Hematopoietic multipotent progenitor cell treated with erythropoietin and hydrocortisone succinate and interleukin-3 and kit ligand, for 17 days (in vitro differentiated cells): ENCODE data around the gene ELOVL6.
"Not testable (repeated sequence)": the region's sequence is repeated elsewhere in the genome, so short reads cannot be mapped to it uniquely, and the experiment has no call there.

ENCODE experiments used
- DNase-seq: peaks from one replicate; pipeline ENCODE4 v3.0.0-alpha.2; 2015; ENCODE audit warnings: low spot score

ELOVL6 gene

DNA sequence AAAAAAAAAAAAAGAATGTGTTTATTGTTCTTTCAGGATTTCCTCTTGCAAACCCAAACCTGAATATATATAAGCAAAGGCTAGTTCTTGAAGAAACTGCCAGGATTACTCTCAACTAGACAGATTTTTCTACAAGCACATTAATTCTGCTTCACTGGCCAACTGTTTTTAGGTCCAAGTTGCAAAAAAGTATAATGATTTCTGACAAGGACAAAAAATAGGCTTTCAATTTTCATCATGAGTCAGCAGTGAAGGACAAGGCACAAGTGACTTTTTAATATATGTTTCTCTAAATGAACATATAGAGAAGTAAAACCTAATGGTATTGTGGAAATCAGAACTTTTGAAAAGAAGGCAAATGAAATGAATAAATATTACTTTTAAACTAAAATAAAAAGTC is 73.7 kb downstream of the ELOVL6 start:
- no peak for DNase-seq

DNA sequence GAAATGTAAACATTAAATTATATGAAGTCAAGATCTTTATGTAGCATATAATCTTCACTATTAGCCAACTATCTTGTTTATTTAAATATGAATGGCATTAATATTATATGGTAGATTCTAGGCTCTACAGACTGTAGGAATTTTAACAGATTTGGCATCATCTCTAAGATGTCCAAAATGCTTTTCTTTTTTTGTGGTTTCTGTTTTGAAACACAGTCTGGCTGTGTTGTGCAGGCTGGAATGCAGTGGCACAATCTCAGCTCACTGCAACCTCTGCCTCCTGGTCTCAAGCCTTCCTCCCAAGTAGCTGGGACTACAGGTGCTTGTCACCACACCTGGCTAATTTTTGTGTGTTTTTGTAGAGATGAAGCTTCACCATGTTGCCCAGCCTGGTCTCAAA is 76.2 kb downstream of the ELOVL6 start:
- no peak for DNase-seq

DNA sequence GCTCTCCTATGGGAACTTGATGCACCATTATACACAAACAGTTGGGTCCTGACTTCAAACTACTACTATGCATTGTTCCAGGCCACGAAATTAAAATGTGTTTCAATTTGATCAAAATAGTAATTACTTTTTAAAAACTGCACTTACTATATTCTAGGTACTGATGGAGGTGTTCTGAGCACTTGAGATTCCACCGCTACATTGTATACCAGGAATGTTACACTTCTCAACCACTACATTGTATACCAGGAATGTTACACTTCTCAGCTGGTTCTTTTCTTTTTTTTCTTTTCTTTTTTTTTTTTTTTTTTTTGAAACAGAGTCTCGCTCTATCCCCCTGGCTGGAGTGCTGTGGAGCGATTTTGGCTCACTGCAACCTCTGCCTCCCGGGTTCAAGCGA is 77.9 kb downstream of the ELOVL6 start:
- DNase-seq, result no peak

DNA sequence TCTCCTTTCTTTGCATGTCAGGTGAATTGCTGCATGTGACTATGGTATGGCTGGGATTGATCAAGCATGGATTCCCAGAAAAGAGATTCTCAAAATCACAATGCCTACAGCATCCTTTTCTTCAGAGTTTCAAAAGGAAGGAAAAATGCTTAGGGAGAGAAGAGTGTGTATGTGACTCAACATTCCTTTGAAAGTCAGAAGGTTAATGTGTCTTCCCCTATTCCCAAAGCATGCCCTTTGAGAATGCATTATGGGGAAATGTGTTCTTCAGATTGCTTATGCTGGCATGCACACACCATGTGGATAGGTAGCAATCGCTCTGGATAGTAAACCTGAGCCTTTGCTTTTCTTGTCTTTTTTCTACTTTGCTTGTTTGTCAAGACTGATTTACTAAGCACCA is 78.5 kb downstream of the ELOVL6 start:
- no peak for DNase-seq

DNA sequence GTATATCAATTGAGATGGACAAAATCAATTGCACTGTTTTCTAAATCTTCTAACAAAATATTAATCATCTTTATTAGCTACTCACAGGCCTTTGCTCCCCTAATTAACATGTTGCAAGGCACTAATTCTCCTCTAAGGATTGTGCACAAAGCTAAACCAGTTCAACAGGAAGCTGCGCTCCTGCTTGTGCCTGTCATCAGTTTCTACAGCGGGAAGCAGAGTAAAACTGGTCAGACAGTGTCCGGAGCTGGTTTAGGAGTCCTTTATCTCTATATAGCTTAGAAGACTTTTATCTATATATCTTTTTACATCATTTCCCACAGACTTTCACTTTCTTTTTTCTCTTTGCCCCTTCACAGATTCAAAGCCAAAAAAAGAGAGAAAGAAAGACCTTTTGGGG is 79.1 kb downstream of the ELOVL6 start:
- DNase-seq, result no peak

DNA sequence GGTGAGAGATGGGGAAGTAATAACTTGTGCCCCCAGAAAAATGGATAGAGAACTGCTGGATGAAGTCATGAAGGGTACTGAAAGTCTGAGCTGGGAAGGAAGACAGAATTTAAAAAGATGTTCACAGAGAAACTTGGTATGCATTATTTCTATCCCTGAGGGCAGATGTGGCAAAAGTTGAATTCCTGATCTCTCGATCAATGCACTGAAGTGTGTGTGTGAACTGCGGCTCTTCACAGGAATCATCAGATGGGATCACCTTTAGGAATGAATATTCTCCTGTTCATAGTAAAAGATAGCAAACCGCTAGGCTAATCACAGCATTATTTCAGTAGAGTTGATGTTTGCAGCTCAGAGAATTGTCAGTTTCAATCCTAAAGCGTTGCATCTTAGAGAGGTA is 86.4 kb downstream of the ELOVL6 start:
- DNase-seq, result no peak

DNA sequence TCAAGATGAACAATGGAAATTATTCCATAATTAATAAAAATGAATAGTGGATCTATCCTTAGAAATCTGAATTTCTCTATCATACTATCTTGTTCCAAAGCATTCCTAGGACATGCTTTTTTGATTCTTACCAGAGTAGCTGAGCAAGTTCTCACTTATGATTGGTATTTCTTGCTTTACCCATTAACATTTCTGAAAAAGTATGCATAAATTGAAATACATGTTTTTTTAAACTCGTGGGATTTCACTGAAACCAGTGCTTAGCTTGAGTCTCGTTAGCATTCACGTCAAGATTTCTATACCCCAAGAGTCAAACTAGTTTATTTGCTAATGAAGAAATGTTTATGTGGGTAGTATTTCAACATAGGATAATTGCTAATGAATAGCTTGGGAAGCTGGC is 89.0 kb downstream of the ELOVL6 start:
- DNase-seq, result no peak

DNA sequence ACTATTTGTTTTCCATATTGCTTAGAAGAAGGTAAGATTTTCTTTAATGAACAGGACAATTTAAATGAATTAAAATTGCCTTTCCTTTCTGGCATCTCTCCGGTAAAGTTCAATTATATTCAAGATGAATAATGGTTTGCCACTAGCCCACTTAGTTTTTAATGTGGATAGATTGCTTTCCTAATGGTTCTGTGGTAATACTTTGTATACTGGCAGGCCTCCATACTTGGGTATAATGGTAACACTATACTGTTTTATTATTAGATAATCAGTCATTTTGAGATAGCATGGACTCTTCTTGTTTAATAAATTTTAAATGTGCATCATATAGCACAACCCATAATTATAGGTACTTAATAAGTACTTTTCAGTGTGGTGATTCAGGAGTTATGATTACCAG is 89.5 kb downstream of the ELOVL6 start:
- DNase-seq, result no peak

DNA sequence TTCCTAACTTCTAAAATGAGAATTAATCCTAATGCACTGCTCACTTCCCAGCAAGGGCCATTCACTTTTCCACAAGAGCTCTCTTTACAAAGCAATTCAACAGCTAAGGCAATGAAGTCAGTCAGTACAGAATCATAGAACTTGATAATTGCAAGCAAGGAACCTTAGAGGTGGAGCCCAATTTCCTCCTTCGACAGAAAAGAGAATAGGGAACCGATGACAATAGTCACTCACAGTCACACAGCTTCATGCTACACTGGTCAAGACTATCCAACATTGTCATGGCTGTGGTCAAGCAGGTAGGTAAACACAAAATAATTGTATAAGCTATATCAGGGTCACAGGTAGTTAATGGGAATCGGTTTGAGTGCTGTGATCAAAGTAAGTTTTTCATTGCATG is 90.0 kb downstream of the ELOVL6 start:
- no peak for DNase-seq

DNA sequence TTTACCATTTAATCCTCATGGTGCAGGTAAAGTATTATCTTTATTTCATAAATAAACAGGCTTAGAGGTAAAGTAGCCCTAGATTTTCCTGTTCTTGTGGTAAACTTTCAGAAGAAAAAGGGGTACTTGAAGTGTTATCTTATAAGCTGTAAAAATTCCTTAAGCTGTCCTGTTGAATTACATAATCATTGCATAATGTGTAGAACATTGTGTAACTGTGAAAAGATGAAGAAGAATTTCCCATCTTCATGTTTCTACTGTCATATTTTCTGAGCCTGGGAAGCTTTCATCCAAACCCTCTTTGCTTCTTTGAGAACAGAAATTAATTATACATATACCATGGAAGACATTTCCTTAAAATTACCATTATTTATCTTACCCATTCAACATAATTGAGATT is 90.5 kb downstream of the ELOVL6 start:
- DNase-seq, result no peak

DNA sequence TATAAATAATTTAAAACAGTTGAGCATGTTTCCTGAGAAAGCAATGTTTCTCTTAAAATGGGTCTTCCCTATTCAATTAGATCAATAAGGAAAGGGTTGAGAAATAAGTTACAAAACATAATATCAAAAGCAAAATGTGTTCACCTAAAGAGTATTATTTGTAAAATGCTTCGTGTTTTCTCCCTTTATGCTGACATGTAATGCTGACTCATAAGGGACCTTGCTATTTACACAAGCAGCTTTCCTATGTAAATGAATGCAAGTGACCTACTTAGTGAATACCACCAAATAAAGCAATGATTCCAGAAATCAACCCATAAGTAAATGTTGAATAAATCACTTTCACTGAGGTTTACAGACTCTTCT is 91.5 kb downstream of the ELOVL6 start:
- DNase-seq, result peak; percentile 59

DNA sequence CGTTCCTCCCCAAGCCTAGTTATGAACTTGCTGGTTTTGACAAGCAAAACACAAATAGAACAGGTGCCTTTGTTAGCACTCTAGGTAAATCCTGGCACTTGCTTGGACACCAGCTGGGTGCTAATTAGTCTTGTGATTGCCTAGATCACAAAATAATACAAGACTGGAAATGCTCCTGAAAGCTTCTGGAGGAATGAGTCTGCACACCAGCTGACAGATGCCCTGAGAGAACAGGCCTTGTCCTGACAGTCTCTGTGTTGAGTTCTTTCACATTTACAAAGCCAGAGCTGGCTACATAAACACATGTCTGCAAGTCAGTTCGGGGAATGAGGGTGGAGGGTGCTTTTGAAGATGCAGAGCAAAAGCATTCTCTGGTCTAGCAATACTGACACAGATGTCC is 93.8 kb downstream of the ELOVL6 start:
- DNase-seq, result no peak

DNA sequence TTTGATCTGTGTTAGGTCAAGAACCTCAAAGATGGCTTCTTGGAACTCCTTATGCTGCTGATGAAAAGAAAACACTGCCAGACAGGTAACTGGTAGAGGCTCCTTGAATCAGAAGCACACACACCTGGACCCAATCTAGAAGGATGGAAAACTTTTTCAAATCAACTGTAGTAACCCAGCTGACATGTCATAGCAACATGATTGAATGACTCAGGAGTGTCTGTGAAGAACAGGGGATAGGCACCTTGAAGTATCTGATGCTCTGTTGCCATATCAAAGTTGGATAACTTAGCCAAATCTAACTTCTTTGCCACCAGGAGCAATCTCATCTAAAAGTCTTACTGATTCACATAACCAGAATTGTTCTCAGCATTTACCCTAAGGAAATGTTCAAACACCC is 98.8 kb downstream of the ELOVL6 start:
- DNase-seq, result no peak

DNA sequence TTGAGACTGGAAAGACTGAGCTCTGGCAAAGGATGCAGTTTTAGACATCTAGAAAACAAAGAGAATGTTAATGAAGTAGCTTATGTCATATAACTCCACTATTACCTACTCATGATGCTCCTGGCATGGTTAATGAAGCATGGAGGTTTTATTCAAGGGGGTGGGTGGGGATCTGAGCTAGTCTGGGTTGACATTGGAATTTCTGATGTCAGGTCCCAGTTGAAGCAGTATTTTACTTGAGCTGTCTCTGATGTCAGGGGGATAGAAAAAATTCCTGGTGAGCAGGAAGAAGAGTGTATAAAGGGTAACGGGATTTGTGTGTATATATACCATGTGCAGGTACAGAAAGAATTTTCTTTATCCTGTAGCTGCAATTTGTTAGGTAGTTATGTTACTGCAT is 102.0 kb downstream of the ELOVL6 start:
- no peak for DNase-seq

DNA sequence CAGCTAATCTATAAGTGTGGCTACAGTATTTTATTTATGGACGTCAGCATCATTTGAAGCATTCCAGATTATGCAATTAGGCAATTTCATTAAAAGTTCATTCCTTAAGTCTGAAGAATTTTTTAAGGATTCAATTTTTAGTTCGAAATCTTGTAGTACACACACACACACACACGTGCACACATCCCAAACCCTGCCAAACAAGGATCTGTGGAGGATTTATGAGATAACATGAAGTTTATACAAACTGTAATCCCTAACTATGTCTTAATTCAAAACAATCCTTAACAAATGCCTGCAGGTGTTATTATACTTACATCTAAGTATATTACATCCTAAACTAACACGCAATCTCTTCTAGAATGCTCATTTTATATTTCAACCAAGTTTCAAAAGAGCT is 105.8 kb downstream of the ELOVL6 start:
- DNase-seq, result no peak

DNA sequence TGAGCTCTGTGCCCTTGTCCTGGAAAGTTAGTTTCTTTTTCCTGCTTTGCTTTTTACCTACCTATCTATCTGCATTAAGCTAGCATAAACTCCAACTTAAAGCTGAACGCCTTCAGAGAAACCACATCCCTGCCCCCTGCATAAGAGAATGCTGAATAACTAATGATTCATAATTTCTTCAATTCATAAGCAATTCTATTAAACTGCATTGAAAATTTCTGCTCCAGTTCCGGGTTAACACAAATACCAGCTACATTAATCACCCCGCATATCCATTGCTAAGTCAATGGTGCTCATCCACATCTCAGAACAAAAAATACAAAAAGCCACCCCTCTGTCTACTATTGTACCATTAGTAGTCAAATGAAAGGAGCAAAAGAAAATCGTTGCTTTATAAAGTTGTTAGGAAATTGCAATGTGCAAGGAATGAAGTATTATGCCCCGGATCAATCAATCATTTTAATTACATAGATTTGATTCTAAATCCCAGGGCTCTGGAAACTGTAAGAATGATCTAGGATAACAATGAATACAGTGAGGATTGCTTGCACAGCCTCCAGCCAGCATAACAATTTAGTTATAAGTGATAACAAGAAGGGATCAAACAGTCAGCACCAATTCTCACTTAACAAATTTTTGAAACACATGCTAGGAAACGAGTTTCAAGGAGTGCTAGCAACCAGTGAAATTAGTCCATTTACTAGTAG is 106.8 kb downstream of the ELOVL6 start:
- DNase-seq, result no peak

DNA sequence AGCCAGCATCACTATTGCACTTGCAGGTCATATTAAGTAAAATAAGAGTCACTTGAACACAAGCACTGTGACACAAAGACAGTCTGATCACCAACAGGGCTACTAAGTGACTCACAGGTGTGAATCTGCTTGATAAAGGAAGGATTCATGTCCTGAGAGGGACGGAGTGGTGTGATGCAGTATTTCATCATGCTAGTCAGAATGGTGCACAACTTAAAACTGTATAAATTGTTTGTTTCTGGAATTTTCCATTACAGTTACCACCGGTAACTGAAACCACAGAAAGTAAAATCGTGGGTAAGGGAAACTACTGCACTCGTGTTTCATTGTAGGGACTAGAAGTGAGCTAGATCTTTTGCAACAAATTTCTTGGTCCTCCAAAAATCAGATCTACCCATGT is 109.7 kb downstream of the ELOVL6 start:
- DNase-seq, result no peak

DNA sequence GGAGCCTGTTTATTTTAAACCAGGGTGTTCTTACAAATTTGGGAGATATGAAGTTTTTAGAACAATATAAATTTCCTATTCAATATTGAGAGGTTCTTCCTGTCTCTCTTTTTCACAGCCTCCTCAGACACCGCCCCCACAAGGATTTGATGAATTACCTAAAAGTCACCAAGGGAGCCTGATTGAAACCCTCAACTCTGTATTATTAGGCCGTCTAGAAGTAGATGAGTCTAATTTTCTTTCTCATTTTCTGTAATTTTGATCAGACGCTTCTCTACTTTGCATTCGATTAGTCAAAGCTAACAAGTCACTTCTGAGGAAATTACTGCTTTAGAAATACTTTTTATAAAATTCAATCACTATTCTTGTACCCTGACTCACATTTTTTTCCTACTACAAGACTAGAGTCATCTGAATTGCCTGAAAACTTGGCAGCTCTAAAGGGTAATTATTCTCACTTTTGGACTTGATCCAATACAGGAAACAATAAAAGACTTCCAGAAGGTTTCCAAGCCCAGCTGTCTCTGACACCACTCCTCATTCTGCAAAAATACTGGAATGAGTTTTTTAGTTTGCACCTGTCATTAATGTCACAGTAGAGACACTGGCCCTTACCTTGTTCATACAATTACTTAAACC is 111.2 kb downstream of the ELOVL6 start:
- no peak for DNase-seq

DNA sequence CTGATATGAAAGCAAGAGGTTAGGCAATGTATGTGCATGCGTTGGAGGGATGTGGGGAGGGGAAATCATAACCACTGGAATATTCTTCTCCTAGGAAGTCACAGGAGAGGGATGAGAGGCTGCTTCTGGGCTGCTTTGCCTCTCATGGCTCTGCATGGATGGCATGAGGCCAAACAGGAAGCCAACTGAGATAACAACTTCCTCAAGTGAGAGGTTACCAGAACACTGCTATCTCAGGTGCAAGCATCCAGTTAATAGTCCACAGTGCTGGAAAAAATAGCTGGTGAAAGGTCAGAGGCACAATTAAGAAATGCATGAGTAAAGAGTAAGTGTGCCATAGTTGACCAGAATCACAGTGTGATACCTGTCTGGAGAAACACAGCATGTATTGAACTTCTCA is 113.3 kb downstream of the ELOVL6 start:
- peak; percentile 57 for DNase-seq

DNA sequence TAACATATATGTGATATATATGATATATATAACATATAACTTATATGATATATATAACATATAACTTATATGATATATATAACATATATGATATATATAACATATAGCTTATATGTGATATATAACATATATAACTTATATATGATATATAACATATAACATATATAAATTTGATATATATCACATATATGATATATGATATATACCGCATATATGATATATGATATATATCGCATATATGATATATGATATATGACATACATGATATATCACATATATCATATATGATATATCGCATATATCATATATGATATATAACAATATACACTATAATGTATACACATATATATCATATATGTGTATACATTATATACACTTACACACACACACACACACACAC is 114.3 kb downstream of the ELOVL6 start:
- DNase-seq, result no peak

DNA sequence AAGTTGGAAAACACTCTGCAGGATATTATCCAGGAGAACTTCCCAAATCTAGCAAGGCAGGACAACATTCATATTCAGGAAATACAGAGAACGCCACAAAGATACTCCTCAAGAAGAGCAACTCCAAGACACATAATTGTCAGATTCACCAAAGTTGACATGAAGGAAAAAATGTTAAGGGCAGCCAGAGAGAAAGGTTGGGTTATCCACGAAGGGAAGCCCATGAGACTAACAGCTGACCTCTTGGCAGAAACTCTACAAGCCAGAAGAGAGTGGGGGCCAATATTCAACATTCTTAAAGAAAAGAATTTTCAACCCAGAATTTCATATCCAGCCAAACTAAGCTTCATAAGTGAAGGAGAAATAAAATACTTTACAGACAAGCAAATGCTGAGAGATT is 120.3 kb downstream of the ELOVL6 start:
- DNase-seq, result not testable (repeated sequence)

DNA sequence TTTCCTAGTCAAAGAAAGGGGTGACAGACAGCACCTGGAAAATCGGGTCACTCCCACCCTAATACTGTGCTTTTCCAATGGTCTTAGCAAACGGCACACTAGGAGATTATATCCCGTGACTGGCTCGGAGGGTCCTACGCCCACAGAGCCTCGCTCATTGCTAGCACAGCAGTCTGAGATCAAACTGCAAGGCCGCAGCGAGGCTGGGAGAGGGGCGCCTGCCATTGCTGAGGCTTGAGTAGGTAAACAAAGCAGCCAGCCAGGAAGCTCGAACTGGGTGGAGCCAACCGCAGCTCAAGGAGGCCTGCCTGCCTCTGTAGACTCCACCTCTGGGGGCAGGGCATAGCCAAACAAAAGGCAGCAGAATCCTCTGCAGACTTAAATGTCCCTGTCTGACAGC is 121.6 kb downstream of the ELOVL6 start:
- DNase-seq, result not testable (repeated sequence)

DNA sequence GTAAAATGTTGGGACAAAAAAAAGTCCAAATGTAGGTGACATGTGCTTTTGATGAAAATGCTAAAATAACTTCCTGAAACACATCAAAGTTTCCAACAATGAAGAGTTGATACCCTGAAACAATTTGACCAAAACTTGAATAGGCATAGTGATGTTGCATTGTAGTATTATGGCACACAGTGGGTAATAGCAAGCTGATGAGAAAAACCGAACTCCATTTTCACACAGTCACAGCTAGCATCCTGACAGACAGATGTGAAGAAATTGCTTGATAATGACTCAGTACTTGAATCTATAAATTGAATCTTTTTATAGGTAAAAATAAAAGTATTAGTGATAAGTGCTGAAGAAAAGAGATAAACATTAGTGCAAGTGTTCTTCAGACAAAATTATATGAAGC is 122.5 kb downstream of the ELOVL6 start:
- no peak for DNase-seq

DNA sequence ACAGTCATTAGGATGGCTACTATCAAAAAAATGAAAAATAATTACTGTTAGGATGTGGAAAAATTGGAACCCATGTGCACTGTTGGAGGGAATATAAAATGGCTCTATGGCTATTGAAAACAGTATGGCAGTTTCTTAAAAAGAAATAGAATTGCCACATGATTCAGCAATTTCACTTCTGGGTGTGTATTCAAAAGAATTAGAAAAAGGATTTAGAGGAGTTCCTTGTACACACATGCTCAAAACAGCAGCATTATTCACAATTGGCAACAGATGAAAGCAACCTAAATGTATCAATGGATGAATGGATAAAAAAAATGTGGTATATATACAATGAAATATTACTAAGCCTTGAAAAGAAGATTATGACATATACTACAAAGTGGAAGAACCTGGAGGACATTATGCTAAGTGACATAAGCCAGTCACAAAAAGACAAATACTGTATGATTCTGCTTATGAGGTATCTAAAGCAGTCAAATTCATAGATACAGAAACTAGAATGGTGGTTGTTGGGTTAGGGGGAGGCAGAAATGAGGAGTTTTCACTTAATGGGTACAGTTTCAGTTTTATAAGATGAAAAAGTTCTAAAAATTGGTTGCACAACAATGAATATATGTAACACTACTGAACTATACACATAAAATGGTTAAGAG is 123.2 kb downstream of the ELOVL6 start:
- no peak for DNase-seq
